ENCODE measurements around the gene CIAO2B. TPM values are rescaled to one million over a fixed set of nuclear protein-coding genes. Genes with fewer than 3 reads are reported as not detected.

CIAO2B gene
- total RNA-seq, 1 donor from 2014 or later = 58.1 TPM

DNA sequence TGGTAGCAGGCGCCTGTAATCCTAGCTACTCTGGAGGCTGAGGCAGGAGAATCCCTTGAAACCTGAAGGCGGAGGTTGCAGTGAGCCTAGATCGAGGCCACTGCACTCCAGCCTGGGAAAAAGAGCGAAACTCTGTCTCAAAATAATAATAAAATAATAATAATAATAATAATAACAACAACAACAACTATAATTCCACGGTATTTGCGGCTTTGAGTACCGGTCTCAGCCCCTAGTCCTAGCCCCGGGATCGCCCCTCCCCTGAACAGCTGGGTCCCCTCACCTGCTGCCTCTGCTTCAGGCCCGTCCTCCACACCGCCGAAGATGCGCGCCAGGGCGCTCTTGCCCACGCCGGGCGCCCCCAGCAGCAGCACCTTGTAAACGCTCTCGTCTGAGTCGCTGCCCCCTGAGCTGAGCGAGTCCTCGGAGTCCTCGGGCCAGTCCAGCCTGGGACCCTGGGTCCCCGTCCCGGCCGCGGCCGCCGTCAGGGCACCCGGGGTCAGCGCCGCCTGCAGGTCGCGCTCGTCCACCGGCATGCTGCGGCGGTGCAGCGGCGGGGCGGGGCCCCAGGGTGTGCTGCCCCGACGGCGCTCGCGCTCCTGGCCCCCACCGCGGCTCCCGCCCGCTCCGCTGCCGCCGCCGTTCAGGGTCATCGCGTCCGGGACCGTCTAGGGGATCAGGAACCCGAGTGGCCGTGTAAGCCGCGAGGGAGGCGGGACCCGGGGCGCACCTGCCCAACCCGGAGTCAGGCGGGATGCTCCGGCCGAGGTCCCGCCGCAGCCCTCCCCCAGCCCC is 9.5 kb downstream of the CIAO2B start:
- TF ChIP-seq, protein P1, sequence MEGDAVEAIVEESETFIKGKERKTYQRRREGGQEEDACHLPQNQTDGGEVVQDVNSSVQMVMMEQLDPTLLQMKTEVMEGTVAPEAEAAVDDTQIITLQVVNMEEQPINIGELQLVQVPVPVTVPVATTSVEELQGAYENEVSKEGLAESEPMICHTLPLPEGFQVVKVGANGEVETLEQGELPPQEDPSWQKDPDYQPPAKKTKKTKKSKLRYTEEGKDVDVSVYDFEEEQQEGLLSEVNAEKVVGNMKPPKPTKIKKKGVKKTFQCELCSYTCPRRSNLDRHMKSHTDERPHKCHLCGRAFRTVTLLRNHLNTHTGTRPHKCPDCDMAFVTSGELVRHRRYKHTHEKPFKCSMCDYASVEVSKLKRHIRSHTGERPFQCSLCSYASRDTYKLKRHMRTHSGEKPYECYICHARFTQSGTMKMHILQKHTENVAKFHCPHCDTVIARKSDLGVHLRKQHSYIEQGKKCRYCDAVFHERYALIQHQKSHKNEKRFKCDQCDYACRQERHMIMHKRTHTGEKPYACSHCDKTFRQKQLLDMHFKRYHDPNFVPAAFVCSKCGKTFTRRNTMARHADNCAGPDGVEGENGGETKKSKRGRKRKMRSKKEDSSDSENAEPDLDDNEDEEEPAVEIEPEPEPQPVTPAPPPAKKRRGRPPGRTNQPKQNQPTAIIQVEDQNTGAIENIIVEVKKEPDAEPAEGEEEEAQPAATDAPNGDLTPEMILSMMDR (IDR thresholded peaks at IDR 0.05; ENCODE audit: unreplicated experiment) = peak; percentile 60
- no peaks in the 10 kb centered on the region for H3K4me1 Mint-ChIP-seq (ENCODE audit: low read depth)
- H3K36me3 Mint-ChIP-seq (ENCODE audit: insufficient read depth) = no peaks in the 10 kb centered on the region
- H3K27ac Mint-ChIP-seq = no peak overlapping the region
- no peak overlapping the region for H3K4me3 Mint-ChIP-seq (ENCODE audit: low read depth)
- no peaks in the 10 kb centered on the region for H3K9me3 Mint-ChIP-seq (ENCODE audit: low read depth)
- DNase-seq (ENCODE audit: low spot score, unreplicated experiment) = peak; percentile 47
- peaks cover 63% of the 10 kb centered on the region for H3K27me3 Mint-ChIP-seq

DNA sequence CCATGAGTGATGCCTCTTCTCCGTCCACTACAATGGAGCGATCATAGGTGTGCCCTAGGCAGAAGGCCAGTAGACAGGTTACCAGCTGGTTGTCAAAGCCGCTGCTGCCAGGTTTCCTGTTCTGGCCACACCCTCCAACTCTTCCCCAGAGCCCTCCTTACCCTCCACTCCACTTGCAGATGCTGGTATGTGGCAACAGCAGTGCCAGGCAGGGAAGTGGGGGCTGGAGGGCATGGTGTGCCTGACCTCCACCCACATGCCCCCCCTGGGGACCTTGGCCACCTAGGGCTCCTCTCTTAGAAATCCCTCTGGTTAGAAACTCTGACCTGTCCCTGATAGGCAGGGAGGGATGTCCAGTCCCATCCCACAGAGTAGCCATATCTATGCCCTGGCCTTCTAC is 10.3 kb downstream of the CIAO2B start:
- no peak overlapping the region for H3K27ac Mint-ChIP-seq
- H3K4me1 Mint-ChIP-seq (ENCODE audit: low read depth) = peaks cover 2% of the 10 kb centered on the region
- no peaks in the 10 kb centered on the region for H3K9me3 Mint-ChIP-seq (ENCODE audit: low read depth)
- H3K36me3 Mint-ChIP-seq (ENCODE audit: insufficient read depth) = no peaks in the 10 kb centered on the region
- H3K4me3 Mint-ChIP-seq (ENCODE audit: low read depth) = no peak overlapping the region
- TF ChIP-seq, protein P1 (IDR thresholded peaks at IDR 0.05; ENCODE audit: unreplicated experiment) = no peak
- DNase-seq (ENCODE audit: low spot score, unreplicated experiment) = no peak
- H3K27me3 Mint-ChIP-seq = peaks cover 67% of the 10 kb centered on the region

DNA sequence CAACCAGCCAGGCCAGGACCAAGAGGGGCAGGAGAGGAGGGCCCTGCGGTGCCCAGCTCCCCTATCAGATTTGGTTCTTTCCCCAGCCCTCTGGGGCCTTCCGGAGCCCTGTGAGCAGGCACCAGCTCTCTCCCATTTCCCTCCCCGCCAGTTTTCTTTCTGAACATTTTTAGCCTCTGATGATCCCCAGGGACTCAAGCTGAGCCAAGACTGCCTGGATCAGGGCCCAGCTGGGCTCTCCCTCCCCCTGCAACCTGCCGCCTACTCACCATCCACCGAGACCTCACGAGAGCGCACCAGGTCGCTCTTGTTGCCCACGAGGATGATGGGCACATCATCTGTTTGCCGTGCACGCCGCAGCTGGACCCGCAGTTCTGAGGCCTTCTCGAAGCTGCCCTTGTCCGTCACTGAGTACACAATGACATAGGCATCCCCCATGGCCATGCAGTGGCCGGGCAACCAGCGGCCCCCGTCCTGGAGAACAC is 10.9 kb downstream of the CIAO2B start:
- Mint-ChIP-seq H3K4me3 (ENCODE audit: low read depth) (no peak overlapping the region), H3K27ac (no peak overlapping the region), H3K27me3 (peaks cover 67% of the 10 kb centered on the region), H3K4me1 (ENCODE audit: low read depth) (peaks cover 2% of the 10 kb centered on the region), H3K36me3 (ENCODE audit: insufficient read depth) (no peaks in the 10 kb centered on the region), H3K9me3 (ENCODE audit: low read depth) (no peaks in the 10 kb centered on the region)
- DNase-seq (ENCODE audit: low spot score, unreplicated experiment) = no peak
- TF ChIP-seq, protein P1 (IDR thresholded peaks at IDR 0.05; ENCODE audit: unreplicated experiment) = no peak

DNA sequence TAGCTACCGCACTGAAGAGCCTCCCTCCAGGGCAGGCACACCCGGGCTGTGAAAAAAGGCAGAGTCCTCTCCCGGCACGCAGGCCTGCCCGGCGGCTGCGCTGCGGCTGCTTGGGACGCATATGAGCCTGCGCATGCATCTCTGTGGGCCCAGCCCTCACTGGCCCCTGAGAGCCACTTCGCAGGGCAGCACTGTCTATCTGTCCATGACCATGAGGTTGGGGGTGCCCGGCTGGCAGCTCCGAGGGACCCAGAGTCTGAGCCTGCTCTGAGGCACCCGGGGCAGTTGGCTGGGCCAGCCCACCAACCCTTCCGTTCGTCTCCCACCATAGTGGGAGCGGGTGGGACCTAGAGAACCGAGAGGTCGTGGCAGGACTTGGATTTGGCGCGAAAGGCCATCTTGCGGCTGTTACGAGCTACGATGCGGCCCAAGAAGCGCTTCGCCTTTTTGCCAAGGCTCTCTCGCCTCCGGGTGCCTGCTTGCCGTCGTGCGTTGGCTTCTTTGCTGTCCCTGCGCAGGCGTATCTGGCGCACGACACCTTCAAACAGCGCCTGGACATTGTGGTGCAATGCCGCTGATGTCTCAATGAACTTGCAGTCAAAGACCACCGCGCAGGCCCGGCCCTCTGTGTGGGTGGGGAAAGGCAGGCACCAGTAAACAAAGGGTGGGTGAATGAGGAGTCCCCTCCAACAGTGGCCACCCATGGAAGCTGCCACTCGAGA is 12.3 kb downstream of the CIAO2B start:
- H3K27ac Mint-ChIP-seq = no peak overlapping the region
- H3K4me1 Mint-ChIP-seq (ENCODE audit: low read depth) = peaks cover 2% of the 10 kb centered on the region
- H3K9me3 Mint-ChIP-seq (ENCODE audit: low read depth) = no peaks in the 10 kb centered on the region
- TF ChIP-seq, protein P1 (IDR thresholded peaks at IDR 0.05; ENCODE audit: unreplicated experiment) = no peak
- peaks cover 58% of the 10 kb centered on the region for H3K27me3 Mint-ChIP-seq
- DNase-seq (ENCODE audit: low spot score, unreplicated experiment) = no peak
- no peak overlapping the region for H3K4me3 Mint-ChIP-seq (ENCODE audit: low read depth)
- no peaks in the 10 kb centered on the region for H3K36me3 Mint-ChIP-seq (ENCODE audit: insufficient read depth)

DNA sequence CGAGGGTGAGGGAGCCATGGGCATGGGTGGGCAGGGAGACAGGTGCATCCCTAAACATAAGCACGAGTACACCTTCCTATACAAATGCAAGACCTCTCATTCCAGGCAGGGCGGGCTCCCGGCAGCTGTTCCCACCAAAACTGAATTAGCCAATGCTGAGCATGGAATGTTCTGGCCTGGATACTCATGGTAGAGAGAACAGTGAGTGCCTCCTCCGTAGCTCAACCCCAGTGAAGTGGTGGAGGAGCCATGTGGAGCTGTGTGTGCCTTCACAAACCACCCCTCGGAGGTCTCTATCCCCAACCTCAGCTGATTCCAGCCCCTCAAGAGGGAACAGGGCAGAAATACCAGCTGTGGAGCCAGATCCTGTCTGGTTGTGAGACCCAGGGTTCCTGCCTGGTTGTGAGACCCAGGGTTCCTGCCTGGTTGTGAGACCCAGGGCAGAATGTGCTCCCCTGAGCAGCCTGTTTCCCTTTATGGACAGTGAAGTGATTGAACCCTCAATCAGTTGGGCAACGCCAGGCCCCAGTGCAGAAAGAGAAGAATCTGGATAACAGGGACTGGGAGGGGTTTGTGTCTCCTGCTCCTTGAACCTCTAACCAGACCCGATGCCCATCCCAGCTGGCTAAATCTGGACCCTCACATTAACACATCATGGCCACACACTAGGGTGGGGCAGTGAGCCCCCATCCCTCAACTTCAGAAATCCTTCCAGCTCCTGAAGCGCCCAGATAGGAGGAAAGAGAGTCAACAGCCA is 13.1 kb downstream of the CIAO2B start:
- no peaks in the 10 kb centered on the region for H3K36me3 Mint-ChIP-seq (ENCODE audit: insufficient read depth)
- DNase-seq (ENCODE audit: low spot score, unreplicated experiment) = no peak

More for the DNA sequence above, 13.1 kb downstream of the CIAO2B start:
- H3K27me3 Mint-ChIP-seq = peaks cover 57% of the 10 kb centered on the region
- H3K4me3 Mint-ChIP-seq (ENCODE audit: low read depth) = no peak overlapping the region
- H3K27ac Mint-ChIP-seq = no peak overlapping the region
- peaks cover 2% of the 10 kb centered on the region for H3K4me1 Mint-ChIP-seq (ENCODE audit: low read depth)
- no peaks in the 10 kb centered on the region for H3K9me3 Mint-ChIP-seq (ENCODE audit: low read depth)
- TF ChIP-seq, protein P1 (IDR thresholded peaks at IDR 0.05; ENCODE audit: unreplicated experiment) = no peak
